GM08714 (cell line): ENCODE data around the gene TMEM97.

Experiments used
- H3K4me3 ChIP-seq: fragments of 200-500 bp; sonication (Bioruptor generic); 2 replicates; pipeline ENCODE4 v1.5.1; 2014; ENCODE audit warnings: mild to moderate bottlenecking, low read length, inconsistent platforms
- ZNF274 ChIP-seq: IDR thresholded peaks from 2 replicates; pipeline ENCODE4 v1.6.1; 2012; ENCODE audit warnings: mild to moderate bottlenecking, low read depth, low read length

The TMEM97 gene

GRCh38 chr17:28371245-28372202 lies 52.5 kb downstream of the TMEM97 start, which contains the start of gene SARM1:
Gene SARM1, plus strand, starts transcription at chr17:28371694. Its CDS starts 339 bp downstream, at chr17:28372033.
- H3K4me3 ChIP-seq, result peak within 1 kb of the TSS; percentile 80
- no peak for TF ChIP-seq ZNF274

- H3K4me3 ChIP-seq, result peak overlapping the region; percentile 80
- no peak for TF ChIP-seq ZNF274
These were observed 53.4 kb downstream of the TMEM97 start for GRCh38 chr17:28372203-28372944.

- H3K4me3 ChIP-seq, result no peak overlapping the region; the same call in 1 of the 2 replicates
- TF ChIP-seq ZNF274, result no peak
These were observed 53.9 kb downstream of the TMEM97 start for GRCh38 chr17:28372945-28373274.
